K562 (cell line): ENCODE measurements around the gene NTRK2. TPM values are rescaled to one million over a fixed set of nuclear protein-coding genes. Genes with fewer than 3 reads are reported as not detected.

Experiments used
- ATAC-seq: fragments of 200-7000 bp; cut with Tn5 transposase; 3 replicates; pipeline ENCODE4 v1.9.1; 2020; ENCODE audit warnings: moderate library complexity
- BruUV-seq: library from RNA; stranded (reverse); fragments of 400-500 nt; replicated peaks from 2 replicates; lab custom pipeline; 2021; lab: Mats Ljungman, UMichigan
- CTCF ChIA-PET: fragments of 300-600 bp; formaldehyde crosslinking; extraction: SDS; loops from one replicate; lab custom pipeline; 2021; ENCODE audit warnings: low intra/inter-chr PET ratio; lab: Yijun Ruan, JAX
- POLR2A ChIA-PET: fragments of 300-600, 350-650 bp; sonication (Branson Sonifier 250); formaldehyde crosslinking; extraction: SDS; loops from one replicate; lab custom pipeline; 2021; ENCODE audit warnings: antibody characterized with exemption, inconsistent platforms; lab: Yijun Ruan, JAX
- DNase-seq, 4 experiments: peaks; one replicate each; pipeline versions ENCODE4 v3.0.0 to v3.0.0-alpha.2; 2011 to 2018; ENCODE audit warnings: low spot score in 3 of 4, mixed read lengths in 3 of 4; ENCODE audit errors: extremely low read depth in 1 of 4
- FAIRE-seq: peaks from 2 replicates; lab custom pipeline; 2011; peaks lifted over from hg19 to GRCh38; lab: Jason Lieb, UNC
- H2AFZ ChIP-seq: 2 replicates; pipeline ENCODE4 v1.6.0; 2011; ENCODE audit warnings: low read depth, low read length, control low read depth, inconsistent platforms
- H3K27ac ChIP-seq: fragments of 200-600 bp; 3 replicates; pipeline ENCODE4 v1.8.0; 2011; ENCODE audit warnings: low read depth, mild to moderate bottlenecking, control low read depth, inconsistent platforms, low read length, moderate library complexity, mixed read lengths; ENCODE audit errors: extremely low read depth
- H3K27me3 ChIP-seq, 2 experiments: fragments of 300-600 bp in 1 of 2; 2 replicates in 1 of 2; 3 replicates in 1 of 2; pipeline versions ENCODE4 v1.6.0 to v1.8.0; 2011; ENCODE audit warnings: inconsistent platforms in 2 of 2, low read length in 2 of 2, mild to moderate bottlenecking in 1 of 2, mixed read lengths in 1 of 2, moderate library complexity in 1 of 2; ENCODE audit not compliant: control insufficient read depth in 2 of 2, insufficient read depth in 2 of 2
- H3K36me3 ChIP-seq: fragments of 300-600 bp; 3 replicates; pipeline ENCODE4 v1.8.0; 2011; ENCODE audit warnings: mild to moderate bottlenecking, low read length, inconsistent platforms; ENCODE audit not compliant: control insufficient read depth, insufficient read depth
- H3K4me1 ChIP-seq, 2 experiments: fragments of 200-600 bp in 1 of 2; replicated peaks in 1 of 2; 2 replicates in 1 of 2; 3 replicates in 1 of 2; pipeline versions ENCODE4 v1.5.1 to v1.8.0; 2011; ENCODE audit warnings: inconsistent platforms in 2 of 2, low read length in 2 of 2, mild to moderate bottlenecking in 1 of 2, mixed read lengths in 1 of 2, moderate library complexity in 1 of 2; ENCODE audit not compliant: control insufficient read depth in 2 of 2, insufficient read depth in 2 of 2
- H3K4me2 ChIP-seq: 2 replicates; pipeline ENCODE4 v1.6.1; 2011; ENCODE audit warnings: low read length, control low read depth, inconsistent platforms, mixed read lengths; ENCODE audit not compliant: insufficient read depth
- H3K4me3 ChIP-seq: fragments of 200-600 bp; sonication (generic), shearing (Covaris generic); 2 replicates; pipeline ENCODE4 v1.5.1; 2016; ENCODE audit warnings: control low read depth, inconsistent platforms
- H3K79me2 ChIP-seq: fragments of 200-600 bp; 3 replicates; pipeline ENCODE4 v1.8.0; 2011; ENCODE audit warnings: low read length, inconsistent platforms; ENCODE audit not compliant: control insufficient read depth, insufficient read depth
- H3K9ac ChIP-seq, 2 experiments: 2 replicates each; pipeline versions ENCODE4 v1.6.0 to v1.6.1; 2011; ENCODE audit warnings: low read depth in 2 of 2, low read length in 2 of 2, control low read depth in 1 of 2, inconsistent platforms in 1 of 2, mild to moderate bottlenecking in 1 of 2, mixed read lengths in 1 of 2; ENCODE audit not compliant: insufficient read depth in 1 of 2
- H3K9me1 ChIP-seq: one replicate; pipeline ENCODE4 v1.6.0; 2011; ENCODE audit warnings: inconsistent platforms, mild to moderate bottlenecking, low read length, moderate library complexity; ENCODE audit not compliant: control insufficient read depth, insufficient read depth
- H3K9me3 ChIP-seq: replicated peaks from 2 replicates; pipeline ENCODE4 v1.5.1; 2011; ENCODE audit warnings: low read depth, low read length, inconsistent platforms; ENCODE audit not compliant: control insufficient read depth, insufficient read depth
- H4K20me1 ChIP-seq: replicated peaks from 2 replicates; pipeline ENCODE4 v1.6.1; 2011; ENCODE audit warnings: low read length, inconsistent platforms, mixed read lengths; ENCODE audit not compliant: control insufficient read depth, insufficient read depth
- ATF1 ChIP-seq, 2 experiments: fragments of 450-650 bp in 1 of 2; IDR thresholded peaks; 2 replicates each; pipeline ENCODE4 v1.6.1; 2016; ENCODE audit warnings: missing compliant biosample characterization in 1 of 2, missing genetic modification characterization in 1 of 2
- CHAMP1 ChIP-seq: fragments of 450-650 bp; IDR thresholded peaks from 2 replicates; pipeline ENCODE4 v1.6.1; 2016; ENCODE audit warnings: mild to moderate bottlenecking
- CTCFL ChIP-seq: IDR thresholded peaks from 2 replicates; pipeline ENCODE4 v1.6.1; 2011; ENCODE audit warnings: borderline replicate concordance, low read depth, mild to moderate bottlenecking, moderate library complexity, low read length; ENCODE audit not compliant: insufficient read depth, poor library complexity, severe bottlenecking
- FOSL1 ChIP-seq: fragments of 200-800 bp; sonication (Bioruptor generic); conservative IDR thresholded peaks from 2 replicates; pipeline ENCODE4 v1.6.1; 2016; ENCODE audit warnings: missing genetic modification characterization, missing compliant biosample characterization
- GATA2 ChIP-seq: sonication (generic); formaldehyde crosslinking; IDR thresholded peaks from 2 replicates; pipeline ENCODE4 v1.4.0; 2020; ENCODE audit warnings: mild to moderate bottlenecking, missing genetic modification reagents
- HLTF ChIP-seq: fragments of 450-650 bp; IDR thresholded peaks from 2 replicates; pipeline ENCODE4 v1.6.1; 2016
- HSF4 ChIP-seq: fragments of 250-450 bp; sonication (Bioruptor Pico); IDR thresholded peaks from 2 replicates; pipeline ENCODE4 v2.1.2; 2022; ENCODE audit warnings: mild to moderate bottlenecking, moderate library complexity, borderline replicate concordance
- RBM15 ChIP-seq: fragments of 200-400 bp; formaldehyde crosslinking; IDR thresholded peaks from 2 replicates; pipeline ENCODE4 v1.6.1; 2018; ENCODE audit warnings: mild to moderate bottlenecking, low read length, moderate library complexity; ENCODE audit not compliant: insufficient read depth
- SOX6 ChIP-seq: fragments of 450-650 bp; IDR thresholded peaks from 2 replicates; pipeline ENCODE4 v1.6.1; 2014; ENCODE audit warnings: mild to moderate bottlenecking
- SRSF3 ChIP-seq: fragments of 200-400 bp; formaldehyde crosslinking; IDR thresholded peaks from 2 replicates; pipeline ENCODE4 v1.6.1; 2016; ENCODE audit warnings: mild to moderate bottlenecking, low read length, moderate library complexity; ENCODE audit not compliant: insufficient read depth
- STAT5B ChIP-seq: fragments of 250-450 bp; sonication (Bioruptor Pico); IDR thresholded peaks from 2 replicates; pipeline ENCODE4 v1.8.0; 2021; ENCODE audit warnings: mild to moderate bottlenecking, inconsistent platforms
- ZNF224 ChIP-seq: sonication (generic); formaldehyde crosslinking; IDR thresholded peaks from 2 replicates; pipeline ENCODE4 v1.8.0; 2022; ENCODE audit warnings: mild to moderate bottlenecking, missing genetic modification reagents
- ZNF830 ChIP-seq: fragments of 250-450 bp; sonication (Bioruptor Pico); IDR thresholded peaks from 2 replicates; pipeline ENCODE4 v1.5.0; 2021; ENCODE audit warnings: mild to moderate bottlenecking
- WGBS: fragments of 100-300 bp; shearing (Covaris generic); methylation state at CpG from one replicate; pipeline ENCODE4 v1.1.6; 2016; ENCODE audit warnings: low coverage, mixed read lengths; ENCODE audit not compliant: insufficient coverage; ENCODE audit errors: missing lambda C conversion rate; 5-methylcytosine and 5-hydroxymethylcytosine counted together
- in situ Hi-C: fragments of 300-500 bp; cut with MboI; formaldehyde crosslinking; loops from 4 replicates; pipeline ENCODE4 v1.15.0; 2018; ENCODE audit warnings: inconsistent platforms, mixed read lengths
- intact Hi-C: fragments of 100-400 bp; cut with micrococcal nuclease; formaldehyde crosslinking; loops from 2 replicates; pipeline ENCODE4 v1.14.2; 2022
- polyA plus RNA-seq, 8 experiments: library from polyadenylated mRNA; depleted of rRNA in 4 of 8; stranded (reverse) in 5 of 8; unstranded in 3 of 8; fragments of >200 nt; fragmentation: Nextera tagmentation in 2 of 8; fragmentation: Illumina TruSeq in 1 of 8; extraction: Ambion mirVana in 2 of 8; extraction: Trizol in 1 of 8; gene quantifications; 2 replicates each; pipeline versions ENCODE4 v1.2.1 to v1.2.3, GENCODE V29; 2011 to 2014; ENCODE audit warnings: inconsistent platforms in 1 of 8, missing spikeins in 1 of 8
- total RNA-seq, 7 experiments: library from RNA; depleted of rRNA in 6 of 7; stranded (reverse); fragments of >200 nt in 6 of 7; fragmentation: Illumina TruSeq in 2 of 7; extraction: Trizol in 2 of 7; gene quantifications; 2 replicates each; pipeline versions ENCODE4 v1.2.1 to v1.2.3, GENCODE V29; 2011 to 2021; ENCODE audit warnings: low replicate concordance in 1 of 7

NTRK2 gene
- total and polyA plus RNA-seq, 9 of the 15 experiments (the other 6 are each of a cell fraction or from before 2014, with no cell fraction given), result not detected

GRCh38 chr9:84781931-84782866, 112.7 kb downstream of the NTRK2 start:
- BruUV-seq, result no TSS peak
- Histone ChIP-seq H3K27me3 (no peaks in the 10 kb centered on the region), H3K36me3 (no peaks in the 10 kb centered on the region), H3K79me2 (no peaks in the 10 kb centered on the region), H3K9ac (no peak overlapping the region), H3K4me3 (no peak overlapping the region), H3K9me3 (no peaks in the 10 kb centered on the region), H2AFZ (no peak overlapping the region), H4K20me1 (no peaks in the 10 kb centered on the region), H3K9me1 (no peaks in the 10 kb centered on the region), H3K4me2 (no peak overlapping the region), H3K4me1 (no peaks in the 10 kb centered on the region), H3K27ac (no peak overlapping the region)
- no peak for DNase-seq
- WGBS, result 5% methylated on average over 6 of the region's 11 CpGs
- ChIA-PET CTCF (no interaction called here), POLR2A (no interaction called here)
- ATAC-seq, result no peak
- FAIRE-seq, result no peak
- in situ Hi-C loops, result no loop called here
- intact Hi-C loops, result loop anchor here (10.0 kb wide), 1 partner anchor 377 kb away; no protein-coding TSS in a partner anchor
- no peak for TF ChIP-seq ZNF830 (CRISPR knock-in tag)
- TF ChIP-seq SOX6, result no peak
- TF ChIP-seq CTCFL, result no peak
- TF ChIP-seq HSF4, result no peak
- TF ChIP-seq HLTF, result no peak
- TF ChIP-seq FOSL1 (tag), result no peak
- TF ChIP-seq GATA2 (CRISPR knock-in tag), result no peak
- TF ChIP-seq ZNF224 (CRISPR knock-in tag), result no peak
- no peak for TF ChIP-seq RBM15
- no peak for TF ChIP-seq STAT5B
- no peak for TF ChIP-seq SRSF3
- no peak for TF ChIP-seq CHAMP1
- no peak for TF ChIP-seq ATF1 (CRISPR knock-in tag; IDR thresholded peaks at IDR 0.05)
- no peak for TF ChIP-seq ATF1 (tag; IDR thresholded peaks at IDR 0.05)
